NCI-H526 treated with DMSO at 0.1 percent for 48 hours (cell line): Measurements from ENCODE around the gene RTN4RL2.
"Not testable (repeated sequence)": the region's sequence is repeated elsewhere in the genome, so short reads cannot be mapped to it uniquely, and the experiment has no call there.

Source experiments
- DNase-seq: peaks from one replicate; lab custom pipeline; 2025; lab: John Stamatoyannopoulos, UW

The RTN4RL2 gene

DNA sequence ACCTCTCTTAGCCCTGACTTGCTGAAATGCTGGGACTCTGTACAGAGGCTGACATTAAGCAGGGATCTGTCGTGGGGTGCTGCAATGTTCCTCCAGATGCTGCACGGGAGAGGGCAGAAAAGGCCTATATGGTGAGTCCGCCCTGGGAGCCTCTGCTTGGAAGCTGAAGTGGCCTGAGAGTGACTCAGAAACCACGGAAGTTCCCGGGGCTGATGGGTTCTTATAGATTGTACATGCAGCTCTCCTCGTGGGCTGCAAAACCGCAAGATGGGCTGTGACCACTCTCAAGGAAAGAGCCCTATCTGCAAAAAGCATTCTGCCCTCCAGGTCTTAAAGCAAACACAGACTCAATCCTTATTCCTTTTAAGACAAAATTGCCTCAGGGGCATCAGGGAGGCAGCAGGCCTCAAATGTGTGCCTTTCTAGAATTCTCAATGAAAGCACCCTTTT is 27.6 kb upstream of the RTN4RL2 start:
- DNase-seq: no peak

GRCh38 chr11:57434640-57435546 is 25.4 kb upstream of the RTN4RL2 start:
- DNase-seq: no peak

DNA sequence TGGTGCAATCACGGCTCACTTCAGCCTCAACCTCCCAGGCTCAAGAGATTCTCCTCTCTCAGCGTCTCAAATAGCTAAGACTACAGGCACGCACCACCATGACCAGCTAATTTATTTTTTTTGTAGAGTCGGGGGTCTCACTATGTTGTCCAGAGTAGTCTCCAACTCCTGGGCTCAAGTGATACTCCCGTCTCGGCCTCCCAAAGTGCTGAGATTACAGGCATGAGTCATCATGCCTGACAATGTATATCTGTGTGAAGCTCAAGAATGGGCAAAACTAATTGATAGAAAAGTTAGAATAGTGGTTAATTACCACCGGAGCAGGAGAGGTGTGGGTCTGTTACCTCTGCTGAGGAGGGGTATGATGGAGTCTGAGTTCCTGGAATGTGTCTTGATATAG is 24.3 kb upstream of the RTN4RL2 start:
- DNase-seq: no peak

GRCh38 chr11:57438345-57439285 is 21.7 kb upstream of the RTN4RL2 start:
- DNase-seq: no peak

DNA sequence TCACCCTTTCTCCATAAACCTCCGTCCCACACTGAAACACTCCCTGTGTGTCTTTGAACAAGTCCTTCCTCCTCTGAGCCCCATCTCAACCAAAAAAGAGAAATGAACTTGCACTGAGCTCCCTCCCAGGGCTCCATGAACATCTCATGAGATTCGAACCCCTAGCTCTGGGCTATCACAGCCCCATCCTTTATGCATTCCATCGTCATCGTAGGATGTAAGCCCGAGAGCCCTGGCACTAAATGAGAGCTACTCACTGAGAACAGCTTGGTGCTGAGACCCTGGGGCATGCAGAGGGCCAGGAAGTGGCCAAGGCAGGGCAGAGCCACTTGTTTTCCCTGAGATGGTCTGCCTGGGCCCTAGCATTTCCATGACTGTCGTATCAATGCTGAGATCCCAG is 20.5 kb upstream of the RTN4RL2 start:
- no peak for DNase-seq

GRCh38 chr11:57440744-57441414 is 19.4 kb upstream of the RTN4RL2 start:
- DNase-seq: no peak

- DNase-seq: no peak
Measured at GRCh38 chr11:57444362-57445121, 15.8 kb upstream of the RTN4RL2 start.

GRCh38 chr11:57445122-57445394 is 15.3 kb upstream of the RTN4RL2 start:
- DNase-seq: not testable (repeated sequence)

- no peak for DNase-seq
Measured at GRCh38 chr11:57446055-57446454, 14.3 kb upstream of the RTN4RL2 start.

GRCh38 chr11:57453543-57454177 is 6.7 kb upstream of the RTN4RL2 start:
- no peak for DNase-seq

DNA sequence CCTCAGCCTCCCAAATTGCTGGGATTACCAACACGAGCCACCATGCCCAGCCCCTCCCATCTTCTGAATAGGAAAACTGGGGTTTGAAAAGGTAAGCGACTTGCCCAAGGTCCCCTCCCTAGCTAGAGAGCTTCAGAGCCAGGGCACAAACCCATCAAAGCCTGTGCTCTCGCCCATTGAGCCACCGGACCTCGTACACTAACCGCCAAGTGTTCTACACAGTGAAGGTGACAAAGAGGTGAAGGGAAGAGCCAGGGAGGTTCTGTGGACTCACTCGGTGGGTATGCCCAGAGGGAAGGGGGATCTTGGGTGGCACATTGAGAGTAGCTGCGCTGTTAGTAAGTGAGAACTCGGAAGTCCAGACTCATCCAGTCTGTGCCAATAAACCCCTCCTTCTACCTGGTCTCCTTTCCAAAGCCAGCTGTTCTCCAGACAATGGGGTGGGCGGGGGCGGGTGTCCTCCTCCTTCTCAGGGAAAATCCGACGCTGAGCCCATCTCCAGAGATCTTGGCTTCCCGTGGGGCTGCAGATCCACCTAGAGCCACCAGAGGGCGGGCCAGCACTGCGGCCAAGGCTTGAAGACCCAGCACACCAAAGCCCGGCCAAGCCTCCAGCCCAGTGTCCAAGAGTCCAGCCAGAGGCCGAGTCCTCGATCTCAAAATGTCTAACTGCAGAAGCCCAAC is 3.2 kb upstream of the RTN4RL2 start:
- peak; percentile 58 for DNase-seq

DNA sequence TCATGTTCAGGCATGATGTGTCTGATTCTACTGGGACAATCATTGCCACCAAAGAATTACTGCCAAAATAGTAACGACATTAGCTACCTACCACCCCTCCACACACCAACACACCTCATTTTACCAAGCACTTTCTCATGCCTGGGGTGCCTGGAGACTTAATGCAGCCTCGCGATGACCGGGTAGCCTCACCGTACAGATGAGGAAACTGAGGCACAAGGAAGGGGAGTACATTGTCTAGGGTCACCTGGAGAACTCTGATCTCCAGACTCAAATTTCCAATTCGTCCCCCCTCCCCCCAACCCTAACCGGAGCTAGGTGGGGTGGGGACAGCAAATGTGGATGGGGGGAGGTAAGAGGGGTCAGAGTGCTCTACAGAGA is 2.7 kb upstream of the RTN4RL2 start:
- no peak for DNase-seq

GRCh38 chr11:57458060-57458409 is 2.3 kb upstream of the RTN4RL2 start:
- no peak for DNase-seq

DNA sequence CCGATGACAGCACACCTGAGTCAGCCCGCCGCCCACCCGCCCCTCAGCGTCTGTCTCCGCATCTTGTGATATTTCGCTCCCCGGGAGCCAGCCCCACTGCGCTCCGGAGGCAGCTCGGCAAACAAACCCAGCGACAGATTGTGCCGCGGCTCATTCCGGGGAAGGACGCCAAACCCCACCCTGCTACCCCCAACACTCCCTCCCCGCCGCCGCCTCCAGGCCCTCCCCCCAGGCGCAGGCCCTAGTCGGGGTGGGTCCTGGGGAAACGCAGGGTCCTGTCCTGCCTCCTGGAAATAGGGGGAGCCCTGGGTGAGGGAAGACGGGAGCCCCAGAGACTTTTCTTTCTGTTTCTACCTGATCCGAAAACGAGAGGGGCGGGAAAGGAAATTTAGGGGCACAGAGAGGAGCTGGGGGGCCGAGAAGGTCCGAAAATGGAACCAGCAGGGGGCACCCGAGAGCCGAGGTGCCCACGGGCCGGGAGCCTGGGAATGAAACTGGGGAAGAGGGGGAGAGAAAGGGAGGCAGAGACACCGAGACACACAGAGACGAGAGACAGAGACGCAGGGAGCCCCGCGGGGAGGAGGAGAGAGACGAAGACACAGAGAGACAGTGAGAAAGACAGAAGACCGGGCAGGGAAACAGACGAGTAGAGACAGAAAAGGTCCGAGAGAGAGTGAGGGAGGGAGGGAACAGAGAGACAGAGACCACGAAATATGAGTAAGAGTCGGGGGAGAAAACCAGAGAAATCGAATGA is 1.7 kb upstream of the RTN4RL2 start:
- no peak for DNase-seq

GRCh38 chr11:57459164-57460021 is 935 bp upstream of the RTN4RL2 start:
- no peak for DNase-seq

DNA sequence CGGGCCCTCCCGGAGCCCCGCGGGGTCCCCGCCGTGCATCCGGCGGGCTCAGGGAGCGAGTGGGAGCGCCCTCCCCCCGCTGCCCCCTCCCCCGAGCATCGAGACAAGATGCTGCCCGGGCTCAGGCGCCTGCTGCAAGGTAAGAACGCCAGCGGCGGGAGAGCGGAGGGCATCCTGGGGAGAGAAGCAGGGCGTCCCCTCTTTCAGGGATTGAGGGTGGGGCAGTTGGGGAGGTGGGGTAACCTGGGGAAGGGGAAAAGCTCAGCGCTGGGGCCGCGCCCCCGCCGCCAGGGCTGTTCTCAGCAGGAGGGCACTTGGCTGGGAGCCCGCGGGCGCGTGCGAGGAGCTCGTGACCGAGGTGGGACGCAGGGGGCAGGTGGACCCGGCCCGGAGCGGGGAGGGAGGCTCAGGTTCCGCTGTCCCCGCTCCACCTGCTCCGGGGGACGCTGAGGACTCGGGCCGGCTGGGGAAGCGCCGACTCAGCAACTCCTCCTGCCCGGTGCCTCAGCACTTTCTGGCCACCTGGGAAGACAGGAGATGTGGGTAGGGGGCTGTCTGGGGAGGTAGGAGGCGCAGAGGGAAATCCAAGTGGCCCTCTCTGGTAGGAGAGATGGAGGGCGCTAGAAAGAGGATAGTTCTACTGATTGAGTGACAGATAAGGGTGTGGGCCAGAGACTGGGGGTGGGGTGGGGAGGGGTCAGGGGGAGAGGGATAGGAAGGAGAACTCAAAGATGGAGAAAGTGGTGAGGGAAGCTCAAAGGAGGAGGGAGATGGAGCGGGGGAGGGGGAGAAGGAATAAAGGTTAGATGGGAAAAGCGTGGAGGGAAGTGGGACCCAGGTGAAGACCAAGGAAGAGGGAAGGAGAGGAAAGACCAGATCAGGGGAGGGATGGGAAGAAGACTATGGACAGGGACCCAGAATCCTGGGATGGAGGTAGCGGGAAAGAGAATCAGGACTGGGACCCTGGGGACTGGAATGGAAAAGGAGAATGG is 726 bp downstream of the RTN4RL2 start:
- DNase-seq: no peak

DNA sequence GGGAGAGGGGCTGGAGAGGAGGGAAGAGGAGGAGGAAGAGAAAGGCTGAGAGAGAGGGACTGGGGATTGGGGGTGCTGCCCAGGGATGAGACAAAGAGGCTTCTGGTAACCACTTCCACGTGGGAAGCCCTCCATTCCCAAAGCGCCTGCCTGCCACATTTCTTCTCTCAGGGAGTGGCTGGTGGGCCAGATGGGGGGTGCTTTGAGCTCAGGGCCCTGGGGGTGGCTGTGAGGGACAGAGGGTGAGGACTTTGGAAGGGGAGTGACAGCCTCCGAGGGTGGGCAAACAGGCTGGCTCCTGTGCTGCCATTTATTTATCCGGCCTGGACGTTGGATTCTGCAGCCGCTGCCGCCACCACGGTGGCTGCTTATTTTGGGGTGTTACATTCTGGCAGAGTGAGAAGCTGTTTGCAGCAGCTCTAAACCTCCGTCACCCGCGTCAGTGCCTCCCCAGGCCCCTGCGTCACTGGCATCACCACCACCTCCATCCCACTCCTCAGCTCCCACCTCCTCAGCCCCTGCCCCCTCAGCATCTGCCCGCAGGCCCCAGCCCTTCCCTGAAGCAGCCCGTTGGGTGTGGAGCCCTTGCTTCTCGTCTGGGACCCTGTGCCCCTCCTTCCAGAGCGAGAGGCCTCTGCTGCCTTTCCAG is 1.6 kb downstream of the RTN4RL2 start:
- no peak for DNase-seq
